ENCODE results near the gene SPINK2.

GRCh38 chr4:56803471-56803870 is 18.0 kb downstream of the SPINK2 start:
- TF ChIP-seq POLR2A (IDR thresholded peaks at IDR 0.05; ENCODE audit: low read length) (no peak), GATA1 (IDR thresholded peaks at IDR 0.05; ENCODE audit: low read depth, low read length) (no peak)

All from erythroblast (primary cell).